ENCODE results near the gene RUNX2. TPM values are rescaled to one million over a fixed set of nuclear protein-coding genes. Genes with fewer than 3 reads are reported as not detected.

RUNX2 gene
- total RNA-seq, 1 experiment from 2014 or later = 9.3 TPM

DNA sequence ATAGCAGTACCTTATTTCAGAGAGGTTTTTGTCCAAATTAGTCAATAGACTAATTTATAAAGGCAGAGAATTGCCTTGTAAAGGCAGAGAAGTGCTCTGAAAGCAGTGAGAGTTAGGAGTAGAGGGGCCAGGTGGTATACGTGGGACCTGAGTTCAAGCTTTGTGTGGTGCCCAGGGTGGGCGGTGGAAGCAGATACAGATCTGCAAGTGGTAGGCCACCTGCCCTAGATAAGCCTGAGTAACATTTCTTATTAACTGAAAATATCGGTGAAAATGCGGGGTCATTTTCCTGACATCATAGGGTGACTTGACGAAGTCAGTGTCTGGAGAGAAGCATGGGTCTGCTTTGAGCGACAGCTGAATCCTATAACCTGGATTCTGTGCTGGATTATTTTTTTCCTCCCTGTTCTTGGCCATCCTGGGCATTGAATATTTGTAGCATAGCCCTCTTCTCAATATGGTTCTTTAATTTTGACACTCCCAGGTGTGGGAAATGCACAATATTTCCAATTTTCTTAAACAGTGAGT, 111.8 kb downstream of the RUNX2 start:
- Mint-ChIP-seq H3K4me1 (ENCODE audit: insufficient read depth, unreplicated experiment) (peaks cover 37% of the 10 kb centered on the region), H3K4me3 (ENCODE audit: unreplicated experiment) (no peak overlapping the region), H3K27me3 (ENCODE audit: insufficient read depth, unreplicated experiment) (no peaks in the 10 kb centered on the region), H3K9me3 (ENCODE audit: unreplicated experiment) (no peaks in the 10 kb centered on the region), H3K27ac (ENCODE audit: low read depth, unreplicated experiment) (peak overlapping the region; percentile 39), H3K36me3 (ENCODE audit: insufficient read depth, unreplicated experiment) (no peaks in the 10 kb centered on the region)
- TF ChIP-seq, protein P1, sequence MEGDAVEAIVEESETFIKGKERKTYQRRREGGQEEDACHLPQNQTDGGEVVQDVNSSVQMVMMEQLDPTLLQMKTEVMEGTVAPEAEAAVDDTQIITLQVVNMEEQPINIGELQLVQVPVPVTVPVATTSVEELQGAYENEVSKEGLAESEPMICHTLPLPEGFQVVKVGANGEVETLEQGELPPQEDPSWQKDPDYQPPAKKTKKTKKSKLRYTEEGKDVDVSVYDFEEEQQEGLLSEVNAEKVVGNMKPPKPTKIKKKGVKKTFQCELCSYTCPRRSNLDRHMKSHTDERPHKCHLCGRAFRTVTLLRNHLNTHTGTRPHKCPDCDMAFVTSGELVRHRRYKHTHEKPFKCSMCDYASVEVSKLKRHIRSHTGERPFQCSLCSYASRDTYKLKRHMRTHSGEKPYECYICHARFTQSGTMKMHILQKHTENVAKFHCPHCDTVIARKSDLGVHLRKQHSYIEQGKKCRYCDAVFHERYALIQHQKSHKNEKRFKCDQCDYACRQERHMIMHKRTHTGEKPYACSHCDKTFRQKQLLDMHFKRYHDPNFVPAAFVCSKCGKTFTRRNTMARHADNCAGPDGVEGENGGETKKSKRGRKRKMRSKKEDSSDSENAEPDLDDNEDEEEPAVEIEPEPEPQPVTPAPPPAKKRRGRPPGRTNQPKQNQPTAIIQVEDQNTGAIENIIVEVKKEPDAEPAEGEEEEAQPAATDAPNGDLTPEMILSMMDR (IDR thresholded peaks at IDR 0.05; ENCODE audit: unreplicated experiment) = no peak
- intact Hi-C loops (cut with micrococcal nuclease) = no loop called here
- CTCF ChIA-PET = interaction anchor here (0.6 to 0.9 kb wide), 2 partner anchors 77 to 184 kb away, joined by 4 to 5 read pairs; no protein-coding TSS in a partner anchor
- POLR2A ChIA-PET = interaction anchor here (0.6 to 1.3 kb wide), 3 partner anchors 22 to 183 kb away, joined by 3 to 5 read pairs (median 3); no protein-coding TSS in a partner anchor
- BruUV-seq (replicated peaks) = no TSS peak
- no peak for DNase-seq (ENCODE audit: unreplicated experiment)

DNA sequence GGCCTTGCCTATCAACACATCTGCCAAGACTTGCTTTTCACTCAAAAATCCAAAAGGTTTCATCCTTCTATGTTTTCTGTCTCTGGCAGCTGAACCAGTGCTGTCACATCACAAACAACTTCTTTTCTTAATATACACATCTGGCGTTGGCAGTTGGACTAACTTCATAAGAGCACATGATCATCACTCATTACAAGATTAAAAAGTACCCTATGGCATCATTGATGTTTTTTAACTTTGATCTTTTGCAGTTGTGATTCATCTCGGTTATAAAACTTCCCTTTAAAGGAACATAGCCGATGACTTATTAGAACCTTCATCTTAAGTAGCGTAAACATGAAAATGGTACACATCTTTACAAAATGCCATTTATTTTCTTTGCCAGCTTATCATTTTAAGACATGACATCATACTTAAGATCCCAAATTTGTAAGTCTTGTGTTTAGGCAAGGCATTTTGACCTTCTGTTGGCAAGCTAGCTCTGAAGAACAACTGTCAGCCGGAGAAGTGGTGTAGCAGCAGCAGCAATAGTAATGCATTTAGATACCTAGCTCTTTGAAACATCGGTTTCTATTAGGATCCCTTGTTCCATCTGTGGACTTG, 113.8 kb downstream of the RUNX2 start:
- intact Hi-C loops (cut with micrococcal nuclease) = no loop called here
- TF ChIP-seq, protein P1 (IDR thresholded peaks at IDR 0.05; ENCODE audit: unreplicated experiment) = no peak
- H3K9me3 Mint-ChIP-seq (ENCODE audit: unreplicated experiment) = no peaks in the 10 kb centered on the region
- H3K36me3 Mint-ChIP-seq (ENCODE audit: insufficient read depth, unreplicated experiment) = peaks cover 7% of the 10 kb centered on the region
- H3K27ac Mint-ChIP-seq (ENCODE audit: low read depth, unreplicated experiment) = peak overlapping the region; percentile 25
- no TSS peak for BruUV-seq (replicated peaks)
- H3K4me1 Mint-ChIP-seq (ENCODE audit: insufficient read depth, unreplicated experiment) = peaks cover 43% of the 10 kb centered on the region
- DNase-seq (ENCODE audit: unreplicated experiment) = no peak
- ChIA-PET POLR2A (interaction anchor here (1.1 to 1.4 kb wide), 2 partner anchors 20 to 149 kb away, joined by 3 to 4 read pairs; no protein-coding TSS in a partner anchor), CTCF (interaction anchor here (0.8 to 1.4 kb wide), 2 partner anchors 17 to 43 kb away, joined by 3 to 4 read pairs; no protein-coding TSS in a partner anchor)
- H3K4me3 Mint-ChIP-seq (ENCODE audit: unreplicated experiment) = no peak overlapping the region
- H3K27me3 Mint-ChIP-seq (ENCODE audit: insufficient read depth, unreplicated experiment) = no peaks in the 10 kb centered on the region

DNA sequence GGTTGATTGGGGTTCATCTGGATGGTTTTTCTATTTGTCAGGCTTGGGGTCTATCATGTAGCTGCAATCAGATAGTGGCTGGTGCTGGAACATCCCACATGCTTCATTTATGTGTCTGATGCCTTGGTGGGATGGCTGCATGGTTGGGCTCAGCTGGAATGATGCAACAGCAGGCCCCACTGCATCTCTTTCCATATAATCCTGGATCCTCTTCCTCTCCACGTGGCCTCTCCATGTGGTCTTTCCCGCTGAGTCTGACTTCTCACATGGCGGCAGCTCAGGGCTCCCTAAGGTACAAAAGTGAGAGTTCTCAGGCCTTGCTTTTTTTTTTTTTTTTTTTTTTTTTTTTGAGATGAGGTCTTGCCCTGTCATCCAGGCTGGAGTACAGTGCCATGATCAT, 114.6 kb downstream of the RUNX2 start:
- ChIA-PET CTCF (interaction anchor here (1.1 to 1.4 kb wide), 2 partner anchors 17 to 22 kb away, joined by 3 to 4 read pairs; no protein-coding TSS in a partner anchor), POLR2A (interaction anchor here (1.4 kb wide), 1 partner anchor 21 kb away, joined by 4 read pairs; no protein-coding TSS in a partner anchor)
- BruUV-seq (replicated peaks) = no TSS peak
- no peaks in the 10 kb centered on the region for H3K27me3 Mint-ChIP-seq (ENCODE audit: insufficient read depth, unreplicated experiment)
- peaks cover 7% of the 10 kb centered on the region for H3K36me3 Mint-ChIP-seq (ENCODE audit: insufficient read depth, unreplicated experiment)
- TF ChIP-seq, protein P1 (IDR thresholded peaks at IDR 0.05; ENCODE audit: unreplicated experiment) = no peak
- H3K4me3 Mint-ChIP-seq (ENCODE audit: unreplicated experiment) = no peak overlapping the region
- no peak for DNase-seq (ENCODE audit: unreplicated experiment)
- no peaks in the 10 kb centered on the region for H3K9me3 Mint-ChIP-seq (ENCODE audit: unreplicated experiment)
- no peak overlapping the region for H3K27ac Mint-ChIP-seq (ENCODE audit: low read depth, unreplicated experiment)
- H3K4me1 Mint-ChIP-seq (ENCODE audit: insufficient read depth, unreplicated experiment) = peaks cover 43% of the 10 kb centered on the region
- intact Hi-C loops (cut with micrococcal nuclease) = no loop called here

DNA sequence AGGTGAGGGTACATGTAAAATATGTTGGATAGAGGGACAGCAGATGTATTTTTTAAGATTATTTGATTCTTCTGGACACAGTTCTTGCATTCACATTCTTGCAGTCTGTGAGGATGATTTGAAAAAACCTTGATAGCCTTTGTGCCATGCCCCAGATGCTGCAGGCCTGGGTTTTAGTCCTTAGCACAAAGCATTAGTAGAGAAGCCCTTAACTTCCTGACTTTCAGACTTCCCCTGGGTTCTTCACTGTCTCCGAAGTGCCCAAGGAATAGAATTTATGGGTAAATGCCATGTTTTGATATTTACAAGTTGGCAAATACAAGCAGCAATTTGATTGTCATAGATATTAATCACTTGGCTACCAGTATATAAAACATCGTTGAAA, 117.2 kb downstream of the RUNX2 start:
- intact Hi-C loops (cut with micrococcal nuclease) = no loop called here
- TF ChIP-seq, protein P1 (IDR thresholded peaks at IDR 0.05; ENCODE audit: unreplicated experiment) = no peak
- Mint-ChIP-seq H3K27ac (ENCODE audit: low read depth, unreplicated experiment) (peak overlapping the region; percentile 85), H3K27me3 (ENCODE audit: insufficient read depth, unreplicated experiment) (no peaks in the 10 kb centered on the region), H3K4me1 (ENCODE audit: insufficient read depth, unreplicated experiment) (peaks cover 28% of the 10 kb centered on the region), H3K9me3 (ENCODE audit: unreplicated experiment) (no peaks in the 10 kb centered on the region), H3K36me3 (ENCODE audit: insufficient read depth, unreplicated experiment) (peaks cover 7% of the 10 kb centered on the region), H3K4me3 (ENCODE audit: unreplicated experiment) (peak overlapping the region; percentile 29)
- DNase-seq (ENCODE audit: unreplicated experiment) = no peak
- POLR2A ChIA-PET = interaction anchor here (0.9 to 2.3 kb wide), 7 partner anchors 8 to 169 kb away, joined by 3 to 17 read pairs (median 3); no protein-coding TSS in a partner anchor
- no TSS peak for BruUV-seq (replicated peaks)
- CTCF ChIA-PET = interaction anchor here (1.0 kb wide), 1 partner anchor 790 kb away, joined by 3 read pairs; no protein-coding TSS in a partner anchor
